ENCODE measurements around the gene OR52N1. TPM values are rescaled to one million over a fixed set of nuclear protein-coding genes. Genes with fewer than 3 reads are reported as not detected.

OR52N1 gene
- total RNA-seq (2014; rRNA removed; shearing (Covaris generic)), result not detected in 2 replicates

DNA sequence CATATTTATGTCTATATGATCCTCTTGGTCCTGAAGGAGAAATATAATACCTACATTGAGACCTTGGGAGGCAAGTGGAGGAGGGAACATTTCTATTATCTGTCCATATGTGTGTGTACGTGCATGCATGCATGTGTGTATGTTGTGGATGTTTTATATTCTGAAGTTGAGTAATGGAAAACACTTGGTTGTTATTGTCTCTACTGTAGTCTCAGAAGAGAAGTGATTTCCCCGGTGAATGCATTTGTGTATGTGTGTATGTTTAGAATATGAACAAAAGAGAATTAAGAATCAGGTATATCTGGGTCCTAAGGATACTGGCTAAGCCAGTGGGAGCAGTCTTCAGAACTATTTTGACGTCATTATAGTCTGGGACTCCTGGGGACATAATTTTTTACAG is at the start of gene OR52N1:
Gene OR52N1, minus strand, starts transcription at position 101 of the 400 bp plus-strand sequence. CDS start 2,449 bp downstream, outside the sequence.
- no peak for DNase-seq (ENCODE audit: low spot score)

DNA sequence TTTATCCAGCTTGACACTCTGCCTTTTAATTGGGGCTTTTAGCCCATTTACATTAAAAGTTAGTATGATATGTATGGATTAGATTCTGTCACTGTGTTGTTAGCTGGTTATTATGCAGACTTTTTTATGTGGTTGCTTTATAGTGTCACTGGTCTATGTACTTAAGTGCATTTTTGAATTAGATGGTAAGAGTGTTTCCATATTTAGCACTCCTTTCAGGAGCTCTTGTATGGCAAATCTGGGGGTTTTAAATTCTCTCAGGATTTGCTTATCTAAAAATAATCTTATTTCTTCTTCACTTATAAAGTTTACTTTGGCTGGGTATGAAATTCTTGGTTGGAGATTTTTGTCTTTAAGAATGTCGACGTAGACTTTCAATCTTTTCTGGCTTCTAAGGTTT is 46.6 kb upstream of the OR52N1 start:
- no peak for DNase-seq (ENCODE audit: low spot score)

DNA sequence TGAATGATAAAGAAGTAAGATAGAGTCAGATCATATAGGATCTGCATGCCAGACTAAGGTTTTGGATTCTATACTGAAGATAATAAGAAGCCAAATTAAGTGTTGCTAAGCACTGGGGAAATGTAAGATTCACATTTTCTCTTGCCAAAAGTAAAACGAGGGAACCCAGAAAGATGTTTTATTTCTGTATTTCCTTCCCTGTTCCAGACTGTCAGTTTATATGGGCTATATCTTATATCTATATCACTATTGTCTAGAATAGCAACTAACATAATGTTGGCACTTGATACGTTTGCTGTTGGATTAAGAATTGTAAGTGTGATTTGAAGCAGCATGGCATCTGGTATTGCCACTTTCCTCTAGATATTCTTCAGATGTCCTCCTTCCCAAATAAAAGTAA is 42.4 kb upstream of the OR52N1 start:
- no peak for DNase-seq (ENCODE audit: low spot score)

GRCh38 chr11:5831196-5831829 is 40.2 kb upstream of the OR52N1 start:
- DNase-seq (ENCODE audit: low spot score), result no peak

DNA sequence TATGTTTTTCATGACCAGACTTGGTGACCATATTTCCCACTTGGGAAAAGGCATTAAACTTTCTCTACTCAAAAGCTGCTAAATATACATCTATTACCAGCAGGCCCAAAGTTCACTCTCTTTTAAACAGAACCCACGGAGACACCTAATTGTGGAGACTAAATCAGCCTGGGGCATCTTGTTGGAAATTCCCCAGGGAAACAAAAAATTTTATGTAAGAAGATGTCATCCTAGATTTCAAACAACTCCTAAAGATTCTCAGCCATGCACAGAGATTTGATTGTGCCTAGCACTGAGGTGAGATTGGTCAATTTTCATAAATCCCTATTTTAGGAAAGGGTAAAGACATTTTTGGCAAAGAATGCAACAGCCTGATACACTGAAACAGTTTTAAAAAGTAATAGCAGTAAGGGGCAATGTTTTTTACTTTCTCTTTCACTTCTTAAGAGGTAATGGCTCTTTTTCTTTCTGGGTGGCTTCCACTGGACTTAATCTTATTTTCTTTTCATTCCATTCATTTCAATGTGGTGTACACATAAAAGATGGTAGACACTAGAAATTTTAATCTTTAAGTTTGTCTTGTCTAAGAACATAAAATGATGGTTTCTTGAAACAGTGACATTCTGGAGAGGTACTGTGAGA is 27.3 kb upstream of the OR52N1 start:
- no peak for DNase-seq (ENCODE audit: low spot score)

GRCh38 chr11:5815534-5815933 is 24.5 kb upstream of the OR52N1 start:
- DNase-seq (ENCODE audit: low spot score), result no peak

- no peak for DNase-seq (ENCODE audit: low spot score)
These were observed 19.1 kb upstream of the OR52N1 start for GRCh38 chr11:5809905-5810795.

DNA sequence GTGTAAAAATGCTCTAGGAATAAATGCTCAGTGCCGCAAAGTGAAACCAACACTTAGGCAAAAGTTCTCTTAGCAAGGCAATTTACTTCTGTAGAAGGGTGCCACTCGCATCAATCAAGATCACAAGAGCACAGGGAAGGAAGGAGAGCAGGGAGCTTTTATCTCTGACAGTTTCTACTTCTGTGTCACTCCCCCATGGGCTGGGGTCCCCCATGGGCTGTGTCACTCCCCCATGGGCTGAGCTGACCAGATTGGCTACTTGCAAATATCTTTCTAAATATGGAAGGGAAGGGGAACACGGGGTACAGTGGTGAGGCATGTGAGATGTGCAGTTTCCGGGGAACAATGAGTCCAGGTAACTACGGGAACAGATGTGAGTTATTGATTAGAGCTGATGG is 18.1 kb upstream of the OR52N1 start:
- DNase-seq (ENCODE audit: low spot score), result no peak

DNA sequence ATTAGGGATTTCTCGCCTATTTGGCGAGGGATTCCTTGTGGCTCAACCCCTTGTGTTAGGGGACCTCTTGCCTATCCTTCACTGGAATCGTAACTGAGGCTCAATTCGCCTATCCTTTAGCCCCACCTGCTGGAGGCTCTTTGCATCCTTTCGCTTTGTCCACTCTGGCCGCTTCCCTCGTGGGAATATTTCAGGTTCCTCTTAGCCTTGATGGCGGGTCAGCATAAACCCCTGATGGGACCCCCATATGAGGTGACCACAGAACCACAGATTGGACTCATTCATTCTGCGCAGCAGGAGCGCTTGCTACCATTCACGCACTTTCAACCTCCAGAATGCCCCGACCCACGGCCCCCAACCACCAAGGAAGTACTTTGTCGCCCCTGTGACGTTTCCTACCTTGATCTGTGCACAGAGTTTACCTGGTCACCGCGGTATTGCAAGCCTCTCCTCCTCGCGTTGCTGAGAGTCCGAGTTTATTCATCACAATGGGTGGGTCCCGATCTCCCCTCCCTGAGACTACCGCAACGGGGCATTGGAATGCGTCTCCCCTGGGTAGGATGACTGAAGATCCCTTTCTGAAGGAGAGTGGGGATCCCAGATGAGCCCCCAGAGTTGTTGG is 17.5 kb upstream of the OR52N1 start, which contains the start of gene OR52N2:
Gene OR52N2, plus strand, starts transcription at position 425 of the 622 bp plus-strand sequence. CDS start 11,412 bp downstream, outside the sequence.
- DNase-seq (ENCODE audit: low spot score), result peak; percentile 73

- no peak for DNase-seq (ENCODE audit: low spot score)
These were observed 16.5 kb upstream of the OR52N1 start for GRCh38 chr11:5807580-5807979.

DNA sequence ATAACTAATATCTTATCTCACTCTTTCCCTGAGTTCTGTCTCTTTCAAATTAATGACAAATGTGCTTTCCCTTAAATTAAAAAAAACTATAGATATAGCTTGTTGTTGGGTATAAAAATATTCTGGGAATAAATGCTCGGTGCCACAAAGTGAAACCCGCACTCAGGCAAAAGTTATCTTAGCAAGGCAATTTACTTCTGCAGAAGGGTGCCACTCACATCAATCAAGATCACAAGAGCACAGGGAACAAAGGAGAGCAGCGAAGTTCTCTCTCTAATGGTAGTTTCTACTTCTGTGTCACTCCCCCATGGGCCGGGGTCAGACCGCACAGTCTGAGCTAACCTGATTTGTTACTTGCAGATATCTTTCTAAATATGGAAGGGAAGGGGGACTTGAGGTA is 12.9 kb upstream of the OR52N1 start:
- DNase-seq (ENCODE audit: low spot score), result no peak

GRCh38 chr11:5796541-5796940 is 5.5 kb upstream of the OR52N1 start:
- no peak for DNase-seq (ENCODE audit: low spot score)

GRCh38 chr11:5783255-5783654 is 7.8 kb downstream of the OR52N1 start, which contains the start of gene OR52N5:
TSS of gene OR52N5 (minus strand) at chr11:5783355. CDS start at chr11:5778634, 4,721 bp downstream.
- no peak for DNase-seq (ENCODE audit: low spot score)

DNA sequence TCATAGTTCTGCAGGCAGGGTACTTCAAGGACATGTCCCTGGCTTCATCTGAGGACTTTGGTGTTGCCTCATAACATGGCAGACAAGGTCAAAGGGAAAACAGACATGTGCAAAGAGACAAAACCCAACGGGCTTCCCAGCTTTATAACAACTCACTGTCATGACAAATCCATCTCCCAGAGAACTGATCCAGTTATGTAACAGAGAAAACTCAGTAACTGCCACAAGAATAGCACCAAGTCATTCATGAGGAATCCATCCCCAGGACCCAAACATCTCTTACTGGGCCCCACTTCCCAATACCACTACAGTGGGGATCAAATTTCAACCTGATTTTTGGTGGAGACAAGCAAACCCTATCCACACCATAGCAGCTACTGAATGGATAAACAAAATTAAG is 24.0 kb downstream of the OR52N1 start:
- no peak for DNase-seq (ENCODE audit: low spot score)

DNA sequence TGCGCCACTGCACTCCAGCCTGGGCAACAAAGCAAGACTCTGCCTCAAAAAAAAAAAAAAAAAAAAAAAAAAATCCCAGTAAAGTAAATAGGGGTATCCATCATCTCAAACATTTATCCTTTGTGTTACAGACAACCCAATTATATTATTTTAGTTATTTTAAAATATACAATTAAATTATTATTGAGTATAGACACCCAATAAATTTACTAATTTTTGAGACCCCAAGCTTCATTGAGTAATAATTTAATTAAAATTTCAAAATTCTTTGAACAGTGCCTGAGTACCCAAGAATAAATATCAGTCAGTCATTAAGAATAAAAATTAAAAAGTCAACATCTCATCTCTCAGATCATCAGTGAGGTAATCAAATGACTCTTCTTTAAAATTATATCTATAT is 37.1 kb downstream of the OR52N1 start, which contains the start of gene OR52N4:
Gene OR52N4, plus strand, starts transcription at position 301 of the 400 bp plus-strand sequence. CDS start 498 bp downstream, outside the sequence.
- no peak for DNase-seq (ENCODE audit: low spot score)

DNA sequence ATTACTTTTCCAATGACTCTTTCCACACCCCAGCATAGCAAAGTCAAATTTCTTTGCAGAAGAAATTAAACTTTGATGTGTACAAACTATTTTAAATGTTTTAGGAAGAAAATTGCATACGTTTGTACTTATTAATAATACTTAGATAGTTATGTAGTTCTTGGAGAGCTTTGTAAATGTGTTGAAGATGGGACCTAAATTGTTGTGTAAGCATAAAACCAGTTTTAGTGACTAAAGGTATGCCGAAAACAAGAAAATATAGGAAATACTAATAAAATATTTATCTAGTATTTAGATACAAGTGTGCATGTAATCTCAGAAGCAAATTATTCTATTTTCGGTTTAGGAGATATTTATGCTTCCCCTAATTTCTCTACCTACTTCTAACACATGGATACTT is 41.2 kb downstream of the OR52N1 start:
- no peak for DNase-seq (ENCODE audit: low spot score)

DNA sequence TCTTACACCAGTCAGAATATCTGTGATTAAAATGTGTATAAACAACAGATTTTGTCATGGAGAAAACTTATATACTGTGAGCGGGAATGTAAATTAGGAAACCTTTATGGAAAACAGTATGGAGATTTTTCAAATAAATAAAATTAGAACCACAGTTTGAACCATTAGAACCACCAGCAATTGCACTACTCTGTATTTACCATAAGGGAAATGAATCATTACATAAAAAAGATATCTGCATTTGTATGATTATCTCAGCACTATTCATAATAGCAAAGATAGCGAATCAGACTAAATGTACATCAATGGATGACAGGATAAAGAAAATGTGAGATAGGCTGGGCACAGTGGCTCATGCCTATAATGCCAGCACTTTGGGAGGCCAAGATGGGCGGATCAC is 44.5 kb downstream of the OR52N1 start:
- no peak for DNase-seq (ENCODE audit: low spot score)

DNA sequence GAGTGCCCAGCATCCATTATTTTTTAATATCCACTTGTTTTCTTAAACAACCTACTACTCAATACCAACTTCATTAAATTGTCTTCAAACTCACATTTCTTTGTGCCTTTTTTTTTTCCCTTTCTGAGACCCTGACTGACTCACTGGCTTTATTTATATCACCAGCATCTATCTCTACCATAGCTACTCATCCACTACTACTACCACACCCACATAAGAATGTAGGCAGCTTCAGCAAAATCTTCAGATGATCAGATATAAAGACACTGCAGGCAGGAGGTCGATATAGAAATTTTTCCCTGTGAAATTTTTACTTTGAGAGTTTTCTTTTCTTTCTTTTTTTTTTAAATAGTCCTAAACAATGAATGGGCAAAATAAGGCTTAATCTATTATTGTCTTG is 52.6 kb downstream of the OR52N1 start:
- no peak for DNase-seq (ENCODE audit: low spot score)

DNA sequence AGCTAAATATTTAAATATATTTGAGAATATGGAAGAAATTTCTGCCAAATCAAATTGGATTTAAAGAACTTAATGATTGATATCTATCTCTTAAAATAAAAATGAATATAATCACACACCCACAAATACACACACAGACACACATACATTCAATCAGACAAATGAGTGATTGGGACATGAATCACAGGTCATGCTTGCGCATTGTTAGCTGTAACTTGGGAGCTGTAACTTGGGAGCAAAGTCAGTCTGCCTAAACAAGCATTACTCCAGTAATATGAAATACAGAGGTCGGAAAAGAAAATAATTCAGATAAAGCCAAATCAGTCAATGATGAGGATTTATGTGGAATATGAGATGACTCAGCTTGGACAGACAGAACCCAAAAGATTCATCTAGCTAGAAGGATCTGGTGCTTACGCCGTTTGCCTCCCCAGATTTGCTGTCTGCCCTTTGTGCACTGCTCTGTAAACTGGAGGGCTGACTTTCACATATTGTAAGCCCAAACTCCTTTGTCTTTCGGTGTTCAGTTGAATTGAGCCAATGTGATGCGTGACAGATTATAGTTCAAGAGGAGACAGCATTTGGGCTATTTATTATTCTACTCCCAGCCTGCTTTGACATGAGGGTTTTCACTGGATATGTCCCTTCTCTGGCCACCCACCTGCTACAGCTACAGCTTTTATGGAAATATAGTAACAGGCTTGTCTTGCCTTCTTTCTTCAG is 53.2 kb downstream of the OR52N1 start:
- DNase-seq (ENCODE audit: low spot score), result no peak

DNA sequence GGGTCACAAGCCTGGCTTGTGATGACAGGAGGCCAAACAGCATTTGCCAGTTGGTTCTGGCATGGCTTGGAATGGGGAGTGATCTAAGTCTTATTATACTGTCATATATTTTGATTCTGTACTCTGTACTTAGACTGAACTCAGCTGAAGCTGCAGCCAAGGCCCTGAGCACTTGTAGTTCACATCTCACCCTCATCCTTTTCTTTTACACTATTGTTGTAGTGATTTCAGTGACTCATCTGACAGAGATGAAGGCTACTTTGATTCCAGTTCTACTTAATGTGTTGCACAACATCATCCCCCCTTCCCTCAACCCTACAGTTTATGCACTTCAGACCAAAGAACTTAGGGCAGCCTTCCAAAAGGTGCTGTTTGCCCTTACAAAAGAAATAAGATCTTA is 54.0 kb downstream of the OR52N1 start:
- DNase-seq (ENCODE audit: low spot score), result no peak

All from A172 (cell line).